HG02610 (cell line): ENCODE measurements around the gene GCSH.
"Not testable (repeated sequence)": the region's sequence is repeated elsewhere in the genome, so short reads cannot be mapped to it uniquely, and the experiment has no call there.

Experiments used
- ATAC-seq: cut with Tn5 transposase; IDR thresholded peaks from one replicate; pipeline ENCODE4 v1.9.1; 2021; ENCODE audit warnings: mild to moderate bottlenecking, moderate library complexity; ENCODE audit not compliant: unreplicated experiment

GCSH gene

GRCh38 chr16:81095953-81096714, at the start of gene GCSH:
Gene GCSH, minus strand, starts transcription at chr16:81096395. Its CDS starts 117 bp downstream, at chr16:81096278.
- ATAC-seq: peak; percentile 99

DNA sequence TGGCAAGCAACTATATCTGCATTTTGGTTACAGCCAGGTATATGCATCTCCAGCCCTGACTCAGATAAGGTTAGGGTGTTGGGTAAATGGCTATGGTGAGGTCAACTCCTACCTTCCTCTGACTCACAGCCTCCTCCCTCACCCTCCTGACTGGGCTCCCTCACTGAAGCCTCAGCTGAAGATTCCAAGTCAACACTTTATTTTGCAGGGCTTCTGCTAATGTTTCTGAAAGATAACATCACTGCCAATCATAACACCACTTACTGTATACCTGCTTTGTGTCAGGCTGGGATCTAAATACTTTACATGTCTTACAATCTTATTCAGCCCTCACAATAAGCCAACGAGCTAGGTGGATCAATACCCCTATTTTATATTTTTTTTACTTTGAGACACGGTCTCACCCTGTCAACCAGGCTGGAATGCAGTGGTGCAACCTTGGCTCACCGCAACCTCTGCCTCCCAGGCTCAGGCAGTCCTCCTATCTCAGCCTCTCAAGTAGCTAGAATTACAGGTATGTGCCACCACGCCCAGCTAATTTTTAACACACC, 47.8 kb upstream of the GCSH start:
- no peak for ATAC-seq

- ATAC-seq: no peak
These were observed 46.7 kb upstream of the GCSH start for GRCh38 chr16:81142864-81143263.

GRCh38 chr16:81140930-81141780, 45.0 kb upstream of the GCSH start:
- ATAC-seq: no peak

- no peak for ATAC-seq
These were observed 42.8 kb upstream of the GCSH start for GRCh38 chr16:81138831-81139557.

DNA sequence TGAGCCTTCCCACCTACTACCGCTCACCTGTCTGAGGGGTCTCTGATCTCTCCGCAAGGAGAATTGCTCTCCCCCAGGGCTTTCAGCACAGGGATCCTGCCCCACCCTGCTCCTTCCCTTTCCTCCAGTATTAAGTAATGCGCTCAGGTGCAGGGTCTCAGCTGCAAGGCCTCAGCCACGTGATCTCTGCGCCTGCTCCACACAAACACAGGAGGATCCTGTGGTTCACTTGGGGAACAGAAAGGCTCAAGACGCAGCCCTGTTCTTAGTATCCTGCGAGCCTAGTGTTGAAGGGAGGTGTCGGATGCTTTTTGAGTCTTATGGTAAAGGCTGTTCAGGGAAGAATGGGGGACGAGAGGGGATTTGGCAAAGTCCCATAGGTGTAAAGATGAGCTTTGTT, 41.6 kb upstream of the GCSH start:
- ATAC-seq: no peak

- ATAC-seq: no peak
These were observed 40.5 kb upstream of the GCSH start for GRCh38 chr16:81136390-81137335.

GRCh38 chr16:81130126-81130525, 33.9 kb upstream of the GCSH start:
- ATAC-seq: no peak

GRCh38 chr16:81128726-81129524, 32.7 kb upstream of the GCSH start:
- no peak for ATAC-seq

GRCh38 chr16:81127051-81127450, 30.9 kb upstream of the GCSH start:
- ATAC-seq: no peak

DNA sequence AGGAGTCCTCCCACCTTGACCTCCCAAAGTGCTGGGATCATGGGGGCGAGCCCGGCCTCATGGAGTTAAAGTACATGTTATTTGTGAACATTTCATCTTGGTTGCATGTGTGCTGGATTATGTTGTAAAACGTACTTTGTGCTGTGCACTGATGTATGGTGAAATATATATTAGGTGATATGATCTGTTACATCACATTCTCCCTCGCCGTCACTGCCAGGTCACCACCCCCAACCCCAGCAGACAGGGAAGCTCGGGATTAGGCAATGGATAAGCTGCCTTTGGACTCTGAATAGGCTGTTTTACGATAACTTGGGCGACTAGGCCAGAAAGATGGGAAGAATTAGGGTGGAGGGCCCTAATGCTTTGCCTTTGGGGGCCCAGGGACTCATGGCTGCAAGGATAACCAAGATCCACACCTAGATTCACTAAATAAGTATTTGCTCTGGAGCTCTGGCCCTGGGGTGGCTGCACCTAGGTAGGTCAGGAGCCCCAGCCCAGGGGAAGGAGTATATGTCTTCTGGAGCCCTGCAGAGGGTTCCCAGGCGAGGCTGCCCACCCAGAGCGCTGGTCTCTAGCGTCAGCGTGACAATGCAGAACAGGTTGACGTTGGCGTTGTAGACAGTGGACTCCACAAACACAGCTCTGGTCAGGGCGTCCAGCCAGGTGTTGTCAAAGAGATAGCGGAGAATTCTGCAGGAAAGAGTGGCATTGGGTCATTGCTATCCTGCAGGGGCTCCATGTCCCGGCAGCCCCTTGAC, 27.1 kb upstream of the GCSH start:
- no peak for ATAC-seq

GRCh38 chr16:81121474-81121990, 25.3 kb upstream of the GCSH start:
- no peak for ATAC-seq

GRCh38 chr16:81117436-81117835, 21.2 kb upstream of the GCSH start:
- ATAC-seq: no peak

DNA sequence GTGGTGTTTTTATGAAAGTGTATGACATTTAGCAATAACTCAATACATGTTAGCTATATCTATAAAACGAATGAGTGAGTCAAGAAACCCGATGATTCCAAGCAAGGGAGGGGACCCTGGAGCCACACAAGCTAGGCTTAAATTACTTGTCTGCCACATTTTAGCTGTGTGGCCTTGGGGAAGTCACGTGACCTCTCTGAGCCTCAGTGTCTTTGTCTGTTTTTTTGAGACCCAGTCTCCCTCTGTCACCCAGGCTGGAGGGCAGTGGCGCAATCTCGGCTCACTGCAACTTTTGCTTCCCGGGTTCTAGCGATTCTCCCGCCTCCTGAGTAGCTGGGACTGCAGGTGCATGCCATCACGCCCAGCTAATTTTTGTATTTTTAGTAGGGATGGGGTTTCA, 20.1 kb upstream of the GCSH start:
- ATAC-seq: no peak

DNA sequence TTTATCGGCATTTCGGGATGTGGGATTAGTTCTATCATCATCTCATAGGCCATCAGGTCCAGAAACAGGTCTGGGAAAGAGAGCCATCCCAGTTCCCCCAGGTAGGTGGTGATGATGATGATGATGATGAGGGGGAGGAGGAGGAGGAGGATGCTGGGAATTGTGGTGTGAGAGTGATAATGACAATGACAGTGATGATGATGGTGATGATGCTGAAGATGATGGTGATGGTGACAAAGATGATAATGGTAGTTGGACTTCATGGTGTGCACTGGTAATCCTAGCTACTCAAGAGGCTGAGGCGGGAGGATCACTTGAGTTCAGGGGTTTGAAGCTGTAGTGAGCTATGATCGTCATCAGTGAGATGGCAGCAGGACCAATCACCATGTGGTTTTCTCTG, 16.3 kb upstream of the GCSH start:
- ATAC-seq: no peak

- not testable (repeated sequence) for ATAC-seq
These were observed 13.1 kb upstream of the GCSH start for GRCh38 chr16:81109274-81109673.

DNA sequence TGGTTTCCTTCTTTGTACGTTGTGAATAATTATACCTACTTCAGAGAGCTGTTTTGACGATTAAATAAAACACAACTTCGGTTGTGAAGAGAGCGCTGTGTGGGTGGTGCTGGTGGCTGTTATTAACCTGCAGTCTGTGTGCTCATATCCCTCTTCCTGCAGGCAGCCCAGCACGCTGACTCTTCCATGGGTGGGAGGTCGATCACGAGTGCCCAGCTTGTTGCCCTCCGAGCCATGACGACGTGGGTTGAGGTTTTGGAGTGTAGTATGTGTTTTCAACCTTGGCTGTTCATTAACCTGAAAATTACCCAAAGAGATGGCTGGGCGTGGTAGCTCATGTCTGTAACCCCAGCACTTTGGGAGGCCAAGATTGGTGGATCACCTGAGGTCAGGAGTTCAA, 11.3 kb upstream of the GCSH start:
- ATAC-seq: no peak

- no peak for ATAC-seq
These were observed 10.8 kb upstream of the GCSH start for GRCh38 chr16:81106826-81107503.
